M059J (cell line): Measurements from ENCODE around the gene SPTAN1. TPM values are rescaled to one million over a fixed set of nuclear protein-coding genes. Genes with fewer than 3 reads are reported as not detected.
"Not testable (repeated sequence)": the region's sequence is repeated elsewhere in the genome, so short reads cannot be mapped to it uniquely, and the experiment has no call there.

Experiments used
- DNase-seq: peaks from one replicate; pipeline ENCODE4 v3.0.0-alpha.2; 2012; ENCODE audit warnings: low read depth
- total RNA-seq: library from RNA; depleted of rRNA; stranded (reverse); fragments of >200 nt; shearing (Covaris generic); gene quantifications from 2 replicates; pipeline ENCODE4 v1.2.3, GENCODE V29; 2014

The SPTAN1 gene
- total RNA-seq, 1 experiment from 2014 or later = 198 TPM

GRCh38 chr9:128552744-128553440 is 505 bp downstream of the SPTAN1 start:
- peak; percentile 54 for DNase-seq

- DNase-seq = peak; percentile 74
These were observed 1.3 kb downstream of the SPTAN1 start for GRCh38 chr9:128553728-128554127.

GRCh38 chr9:128554155-128554862 is 1.9 kb downstream of the SPTAN1 start:
- peak; percentile 94 for DNase-seq

- peak; percentile 91 for DNase-seq
These were observed 2.9 kb downstream of the SPTAN1 start for GRCh38 chr9:128555180-128555721.

- DNase-seq = peak; percentile 24
These were observed 3.9 kb downstream of the SPTAN1 start for GRCh38 chr9:128556276-128556675.

- DNase-seq = no peak
These were observed 4.7 kb downstream of the SPTAN1 start for GRCh38 chr9:128556926-128557634.

DNA sequence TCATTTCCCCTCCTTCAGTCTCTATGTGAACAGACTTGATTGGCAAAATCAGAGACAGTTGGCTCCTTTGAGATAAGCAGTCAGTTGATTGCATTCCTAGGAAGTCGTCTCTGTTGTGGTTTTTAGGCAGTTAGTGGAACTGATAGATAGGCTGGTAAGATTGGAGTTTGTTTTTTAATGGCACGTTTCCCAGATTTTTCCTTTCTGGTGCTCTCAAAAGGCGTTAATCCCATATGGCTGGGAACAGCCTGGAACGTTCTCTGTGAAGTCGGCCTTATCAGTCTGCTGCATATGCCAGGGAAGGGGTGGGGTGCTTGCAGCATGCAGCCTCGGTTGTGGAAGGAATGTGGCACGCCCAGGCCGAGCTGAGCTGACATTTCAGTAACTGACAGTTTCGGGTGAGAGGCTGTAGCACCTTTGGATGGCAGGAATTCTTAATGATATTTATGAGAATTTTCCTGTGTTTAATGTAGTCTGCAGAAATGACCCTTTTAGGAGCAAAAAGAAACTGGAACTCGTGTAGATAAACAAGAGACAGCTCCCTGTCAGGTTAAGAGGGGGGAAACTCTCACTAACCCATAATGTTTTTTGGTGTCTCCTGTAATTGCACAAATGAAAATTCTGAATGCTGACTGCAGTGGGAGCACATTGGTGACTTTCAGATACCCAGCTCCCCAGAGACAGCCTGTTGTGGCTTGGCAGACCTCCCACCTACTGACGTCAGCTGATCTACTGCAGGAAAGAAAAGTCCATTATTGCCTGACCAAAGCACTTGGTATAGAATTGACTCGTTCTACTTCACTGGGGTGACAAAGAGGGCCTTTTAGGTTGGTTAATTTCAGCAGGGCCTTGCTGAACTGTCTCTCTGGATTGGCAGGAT is 6.3 kb downstream of the SPTAN1 start:
- peak; percentile 91 for DNase-seq

GRCh38 chr9:128565578-128565977 is 13.2 kb downstream of the SPTAN1 start:
- DNase-seq = no peak

GRCh38 chr9:128568470-128569078 is 16.2 kb downstream of the SPTAN1 start:
- no peak for DNase-seq

GRCh38 chr9:128575469-128575868 is 23.1 kb downstream of the SPTAN1 start:
- no peak for DNase-seq

- DNase-seq = no peak
These were observed 23.5 kb downstream of the SPTAN1 start for GRCh38 chr9:128575916-128576315.

- no peak for DNase-seq
These were observed 24.8 kb downstream of the SPTAN1 start for GRCh38 chr9:128577206-128577605.

GRCh38 chr9:128579194-128579593 is 26.8 kb downstream of the SPTAN1 start:
- no peak for DNase-seq

GRCh38 chr9:128580731-128581130 is 28.3 kb downstream of the SPTAN1 start:
- DNase-seq = no peak

GRCh38 chr9:128585155-128585554 is 32.8 kb downstream of the SPTAN1 start:
- DNase-seq = not testable (repeated sequence)

DNA sequence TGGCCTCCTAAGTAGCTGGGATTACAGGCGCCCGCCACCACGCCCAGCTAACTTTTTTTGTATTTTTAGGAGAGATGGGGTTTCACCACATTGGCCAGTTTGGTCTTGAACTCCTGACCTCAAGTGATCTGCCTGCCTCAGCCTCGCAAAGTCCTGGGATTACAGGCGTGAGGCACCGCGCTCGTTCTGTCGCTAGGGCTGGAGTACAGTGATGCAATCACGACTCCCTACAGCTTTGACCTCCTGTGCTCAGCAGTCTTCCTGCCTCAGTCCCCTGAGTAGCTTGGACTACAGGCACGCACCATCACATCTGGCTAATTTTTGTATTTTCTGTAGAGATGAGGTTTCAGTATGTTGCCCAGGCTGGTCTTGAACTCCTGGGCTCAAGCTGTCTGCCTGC is 34.5 kb downstream of the SPTAN1 start:
- DNase-seq = not testable (repeated sequence)

DNA sequence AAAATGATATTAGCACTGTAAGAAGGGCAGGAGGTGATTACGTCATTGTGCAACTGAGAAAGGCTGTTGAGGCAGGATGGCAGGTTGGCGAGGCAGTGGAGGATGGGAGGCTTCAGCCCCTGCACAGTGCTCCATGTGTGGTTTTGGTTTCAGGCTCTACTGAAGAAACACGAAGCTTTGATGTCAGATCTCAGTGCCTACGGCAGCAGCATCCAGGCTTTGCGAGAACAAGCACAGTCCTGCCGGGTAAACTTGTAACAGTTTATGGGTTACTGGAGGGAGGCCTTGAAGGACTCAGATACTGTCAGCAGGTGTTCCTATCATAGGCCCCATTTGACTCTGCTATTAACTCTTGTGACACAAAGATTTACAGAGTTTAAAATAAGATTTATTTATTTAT is 35.1 kb downstream of the SPTAN1 start:
- no peak for DNase-seq

DNA sequence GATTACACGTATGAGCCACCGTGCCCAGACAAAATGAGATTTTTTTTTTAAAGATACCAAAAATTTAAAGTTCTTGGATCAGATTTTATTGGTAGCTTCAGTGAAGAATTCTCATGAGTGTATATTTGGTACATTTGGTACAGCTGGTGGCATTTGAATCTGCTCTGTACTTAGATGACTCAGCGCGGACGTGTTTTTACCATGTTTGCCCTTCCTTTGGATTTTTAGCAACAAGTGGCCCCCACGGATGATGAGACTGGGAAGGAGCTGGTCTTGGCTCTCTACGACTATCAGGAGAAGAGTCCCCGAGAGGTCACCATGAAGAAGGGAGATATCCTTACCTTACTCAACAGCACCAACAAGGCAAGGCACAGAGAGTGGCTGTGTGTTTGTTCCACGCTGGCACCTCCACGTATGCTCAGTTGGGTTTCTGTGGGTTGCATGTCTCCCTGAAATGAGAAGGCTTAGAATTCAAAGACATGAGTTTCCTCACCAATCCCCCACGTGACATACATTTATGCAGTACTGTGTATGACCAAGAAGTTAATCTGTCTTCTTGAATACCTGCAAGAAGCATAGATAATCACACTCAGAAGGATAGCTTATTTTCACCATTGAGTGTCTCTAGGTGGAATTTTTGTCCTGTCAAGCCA is 36.3 kb downstream of the SPTAN1 start:
- DNase-seq = no peak

- no peak for DNase-seq
These were observed 40.7 kb downstream of the SPTAN1 start for GRCh38 chr9:128593039-128593438.

DNA sequence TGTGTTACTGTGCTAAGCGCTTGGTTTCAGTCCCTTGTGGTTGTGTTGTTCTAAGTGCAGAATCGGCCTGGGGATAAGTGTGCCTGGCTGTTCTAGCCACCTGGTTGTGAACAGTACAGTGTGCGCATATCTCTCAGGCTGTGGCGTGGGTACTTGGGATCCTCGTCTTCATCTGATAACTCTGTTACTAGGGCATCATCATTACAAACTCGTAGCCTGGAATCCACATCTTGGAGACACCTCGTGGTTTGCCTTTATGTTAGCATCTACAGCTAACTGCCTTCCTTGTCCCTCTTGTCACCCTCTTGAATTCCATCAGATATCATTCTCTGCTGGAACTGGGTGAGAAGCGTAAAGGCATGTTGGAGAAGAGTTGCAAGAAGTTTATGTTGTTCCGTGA is 41.5 kb downstream of the SPTAN1 start:
- DNase-seq = no peak
